ENCODE data around the gene SRPX2.

DNA sequence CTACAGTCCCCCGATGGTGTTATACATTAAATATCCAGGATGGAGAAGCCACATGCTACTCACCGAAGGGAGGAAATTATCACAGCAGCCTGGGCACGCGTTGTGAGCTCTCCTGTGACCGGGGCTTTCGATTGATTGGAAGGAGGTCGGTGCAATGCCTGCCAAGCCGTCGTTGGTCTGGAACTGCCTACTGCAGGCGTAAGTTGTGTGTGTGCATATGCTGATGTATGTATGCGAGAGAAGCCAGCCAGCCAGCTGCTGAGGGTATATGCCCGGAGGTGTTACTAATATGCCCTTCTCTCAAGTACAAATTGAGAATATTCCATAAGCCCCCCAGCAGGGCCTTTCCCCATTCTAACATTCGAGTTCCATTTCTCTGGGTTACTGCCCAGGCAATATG, 18.2 kb downstream of the SRPX2 start:
- no peak for TF ChIP-seq KAT2B (IDR thresholded peaks at IDR 0.05; ENCODE audit: borderline replicate concordance, low read depth, low read length)
- TF ChIP-seq, protein P1, sequence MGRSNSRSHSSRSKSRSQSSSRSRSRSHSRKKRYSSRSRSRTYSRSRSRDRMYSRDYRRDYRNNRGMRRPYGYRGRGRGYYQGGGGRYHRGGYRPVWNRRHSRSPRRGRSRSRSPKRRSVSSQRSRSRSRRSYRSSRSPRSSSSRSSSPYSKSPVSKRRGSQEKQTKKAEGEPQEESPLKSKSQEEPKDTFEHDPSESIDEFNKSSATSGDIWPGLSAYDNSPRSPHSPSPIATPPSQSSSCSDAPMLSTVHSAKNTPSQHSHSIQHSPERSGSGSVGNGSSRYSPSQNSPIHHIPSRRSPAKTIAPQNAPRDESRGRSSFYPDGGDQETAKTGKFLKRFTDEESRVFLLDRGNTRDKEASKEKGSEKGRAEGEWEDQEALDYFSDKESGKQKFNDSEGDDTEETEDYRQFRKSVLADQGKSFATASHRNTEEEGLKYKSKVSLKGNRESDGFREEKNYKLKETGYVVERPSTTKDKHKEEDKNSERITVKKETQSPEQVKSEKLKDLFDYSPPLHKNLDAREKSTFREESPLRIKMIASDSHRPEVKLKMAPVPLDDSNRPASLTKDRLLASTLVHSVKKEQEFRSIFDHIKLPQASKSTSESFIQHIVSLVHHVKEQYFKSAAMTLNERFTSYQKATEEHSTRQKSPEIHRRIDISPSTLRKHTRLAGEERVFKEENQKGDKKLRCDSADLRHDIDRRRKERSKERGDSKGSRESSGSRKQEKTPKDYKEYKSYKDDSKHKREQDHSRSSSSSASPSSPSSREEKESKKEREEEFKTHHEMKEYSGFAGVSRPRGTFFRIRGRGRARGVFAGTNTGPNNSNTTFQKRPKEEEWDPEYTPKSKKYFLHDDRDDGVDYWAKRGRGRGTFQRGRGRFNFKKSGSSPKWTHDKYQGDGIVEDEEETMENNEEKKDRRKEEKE (IDR thresholded peaks at IDR 0.05), result no peak
- TF ChIP-seq ZNF792 (CRISPR knock-in tag; IDR thresholded peaks at IDR 0.05), result no peak
- TF ChIP-seq, protein P2, sequence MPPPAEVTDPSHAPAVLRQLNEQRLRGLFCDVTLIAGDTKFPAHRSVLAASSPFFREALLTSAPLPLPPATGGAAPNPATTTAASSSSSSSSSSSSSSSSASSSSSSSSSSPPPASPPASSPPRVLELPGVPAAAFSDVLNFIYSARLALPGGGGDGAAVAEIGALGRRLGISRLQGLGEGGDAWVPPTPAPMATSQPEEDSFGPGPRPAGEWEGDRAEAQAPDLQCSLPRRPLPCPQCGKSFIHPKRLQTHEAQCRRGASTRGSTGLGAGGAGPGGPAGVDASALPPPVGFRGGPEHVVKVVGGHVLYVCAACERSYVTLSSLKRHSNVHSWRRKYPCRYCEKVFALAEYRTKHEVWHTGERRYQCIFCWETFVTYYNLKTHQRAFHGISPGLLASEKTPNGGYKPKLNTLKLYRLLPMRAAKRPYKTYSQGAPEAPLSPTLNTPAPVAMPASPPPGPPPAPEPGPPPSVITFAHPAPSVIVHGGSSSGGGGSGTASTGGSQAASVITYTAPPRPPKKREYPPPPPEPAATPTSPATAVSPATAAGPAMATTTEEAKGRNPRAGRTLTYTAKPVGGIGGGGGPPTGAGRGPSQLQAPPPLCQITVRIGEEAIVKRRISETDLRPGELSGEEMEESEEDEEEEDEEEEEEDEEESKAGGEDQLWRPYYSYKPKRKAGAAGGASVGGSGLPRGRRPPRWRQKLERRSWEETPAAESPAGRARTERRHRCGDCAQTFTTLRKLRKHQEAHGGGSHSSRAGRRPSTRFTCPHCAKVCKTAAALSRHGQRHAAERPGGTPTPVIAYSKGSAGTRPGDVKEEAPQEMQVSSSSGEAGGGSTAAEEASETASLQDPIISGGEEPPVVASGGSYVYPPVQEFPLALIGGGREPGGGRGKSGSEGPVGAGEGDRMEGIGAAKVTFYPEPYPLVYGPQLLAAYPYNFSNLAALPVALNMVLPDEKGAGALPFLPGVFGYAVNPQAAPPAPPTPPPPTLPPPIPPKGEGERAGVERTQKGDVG (CRISPR knock-in tag; IDR thresholded peaks at IDR 0.05; ENCODE audit: borderline replicate concordance), result no peak
- TF ChIP-seq ZNF354B (CRISPR knock-in tag; IDR thresholded peaks at IDR 0.05), result no peak
- TF ChIP-seq, protein P3, sequence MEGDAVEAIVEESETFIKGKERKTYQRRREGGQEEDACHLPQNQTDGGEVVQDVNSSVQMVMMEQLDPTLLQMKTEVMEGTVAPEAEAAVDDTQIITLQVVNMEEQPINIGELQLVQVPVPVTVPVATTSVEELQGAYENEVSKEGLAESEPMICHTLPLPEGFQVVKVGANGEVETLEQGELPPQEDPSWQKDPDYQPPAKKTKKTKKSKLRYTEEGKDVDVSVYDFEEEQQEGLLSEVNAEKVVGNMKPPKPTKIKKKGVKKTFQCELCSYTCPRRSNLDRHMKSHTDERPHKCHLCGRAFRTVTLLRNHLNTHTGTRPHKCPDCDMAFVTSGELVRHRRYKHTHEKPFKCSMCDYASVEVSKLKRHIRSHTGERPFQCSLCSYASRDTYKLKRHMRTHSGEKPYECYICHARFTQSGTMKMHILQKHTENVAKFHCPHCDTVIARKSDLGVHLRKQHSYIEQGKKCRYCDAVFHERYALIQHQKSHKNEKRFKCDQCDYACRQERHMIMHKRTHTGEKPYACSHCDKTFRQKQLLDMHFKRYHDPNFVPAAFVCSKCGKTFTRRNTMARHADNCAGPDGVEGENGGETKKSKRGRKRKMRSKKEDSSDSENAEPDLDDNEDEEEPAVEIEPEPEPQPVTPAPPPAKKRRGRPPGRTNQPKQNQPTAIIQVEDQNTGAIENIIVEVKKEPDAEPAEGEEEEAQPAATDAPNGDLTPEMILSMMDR (CRISPR knock-in tag; IDR thresholded peaks at IDR 0.05), result no peak
- TF ChIP-seq POLR2A (IDR thresholded peaks at IDR 0.05; ENCODE audit: insufficient read depth in 1 of 2, low read depth in 2 of 2, low read length in 2 of 2), result no peak
